ENCODE data around the gene MEF2A. TPM values are rescaled to one million over a fixed set of nuclear protein-coding genes. Genes with fewer than 3 reads are reported as not detected.

The MEF2A gene
- total and polyA plus RNA-seq, 10 of the 15 experiments (the other 5 are each of a cell fraction or from before 2014, with no cell fraction given), result 7.2 to 46.7 (median 35.9) TPM

- peak in 1 of 2 experiments; percentile 83; a peak in 2 of 4 replicates for TF ChIP-seq ETV6 (conservative IDR thresholded peaks at IDR 0.05 in 1 of 2, IDR thresholded peaks at IDR 0.05 in 1 of 2; ENCODE audit: borderline replicate concordance in 1 of 2, low read depth in 1 of 2)
- TF ChIP-seq JUND (IDR thresholded peaks at IDR 0.05; ENCODE audit: low read depth, low read length), result no peak
- TF ChIP-seq TAF1 (IDR thresholded peaks at IDR 0.05; ENCODE audit: borderline replicate concordance, low read depth, low read length), result no peak
- TF ChIP-seq, protein P1, sequence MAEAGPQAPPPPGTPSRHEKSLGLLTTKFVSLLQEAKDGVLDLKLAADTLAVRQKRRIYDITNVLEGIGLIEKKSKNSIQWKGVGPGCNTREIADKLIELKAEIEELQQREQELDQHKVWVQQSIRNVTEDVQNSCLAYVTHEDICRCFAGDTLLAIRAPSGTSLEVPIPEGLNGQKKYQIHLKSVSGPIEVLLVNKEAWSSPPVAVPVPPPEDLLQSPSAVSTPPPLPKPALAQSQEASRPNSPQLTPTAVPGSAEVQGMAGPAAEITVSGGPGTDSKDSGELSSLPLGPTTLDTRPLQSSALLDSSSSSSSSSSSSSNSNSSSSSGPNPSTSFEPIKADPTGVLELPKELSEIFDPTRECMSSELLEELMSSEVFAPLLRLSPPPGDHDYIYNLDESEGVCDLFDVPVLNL (IDR thresholded peaks at IDR 0.05; ENCODE audit: low read depth, low read length), result no peak
- TF ChIP-seq, protein P2, sequence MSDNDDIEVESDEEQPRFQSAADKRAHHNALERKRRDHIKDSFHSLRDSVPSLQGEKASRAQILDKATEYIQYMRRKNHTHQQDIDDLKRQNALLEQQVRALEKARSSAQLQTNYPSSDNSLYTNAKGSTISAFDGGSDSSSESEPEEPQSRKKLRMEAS (IDR thresholded peaks at IDR 0.05; ENCODE audit: low read depth, low read length), result no peak
- TF ChIP-seq RELA (IDR thresholded peaks at IDR 0.05; ENCODE audit: borderline replicate concordance, partially characterized antibody), result no peak
- TF ChIP-seq ZBTB40 (IDR thresholded peaks at IDR 0.05; ENCODE audit: borderline replicate concordance), result no peak; the same call in 1 of the 2 replicates
- TF ChIP-seq, protein P3, sequence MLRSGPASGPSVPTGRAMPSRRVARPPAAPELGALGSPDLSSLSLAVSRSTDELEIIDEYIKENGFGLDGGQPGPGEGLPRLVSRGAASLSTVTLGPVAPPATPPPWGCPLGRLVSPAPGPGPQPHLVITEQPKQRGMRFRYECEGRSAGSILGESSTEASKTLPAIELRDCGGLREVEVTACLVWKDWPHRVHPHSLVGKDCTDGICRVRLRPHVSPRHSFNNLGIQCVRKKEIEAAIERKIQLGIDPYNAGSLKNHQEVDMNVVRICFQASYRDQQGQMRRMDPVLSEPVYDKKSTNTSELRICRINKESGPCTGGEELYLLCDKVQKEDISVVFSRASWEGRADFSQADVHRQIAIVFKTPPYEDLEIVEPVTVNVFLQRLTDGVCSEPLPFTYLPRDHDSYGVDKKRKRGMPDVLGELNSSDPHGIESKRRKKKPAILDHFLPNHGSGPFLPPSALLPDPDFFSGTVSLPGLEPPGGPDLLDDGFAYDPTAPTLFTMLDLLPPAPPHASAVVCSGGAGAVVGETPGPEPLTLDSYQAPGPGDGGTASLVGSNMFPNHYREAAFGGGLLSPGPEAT (IDR thresholded peaks at IDR 0.05; ENCODE audit: low read depth), result peak; percentile 62; the same call in 1 of the 2 replicates
- peak; percentile 43; the same call in 1 of the 2 replicates for TF ChIP-seq FOXM1 (IDR thresholded peaks at IDR 0.05; ENCODE audit: low read depth, low read length)
- TF ChIP-seq NFYB (IDR thresholded peaks at IDR 0.05; ENCODE audit: insufficient read depth, low read depth, low read length), result 0 out of 2 replicates have a peak, but pooled peaks have one; percentile 8
- TF ChIP-seq ZZZ3 (IDR thresholded peaks at IDR 0.05; ENCODE audit: control insufficient read depth, insufficient read length, low read depth), result no peak
- no peak for TF ChIP-seq CHD1 (IDR thresholded peaks at IDR 0.05; ENCODE audit: low read depth, low read length)
- TF ChIP-seq CREB1 (IDR thresholded peaks at IDR 0.05; ENCODE audit: low read depth), result 0 out of 2 replicates have a peak, but pooled peaks have one; percentile 48
- TF ChIP-seq NR2F1 (conservative IDR thresholded peaks at IDR 0.05), result no peak
- TF ChIP-seq, protein P4, sequence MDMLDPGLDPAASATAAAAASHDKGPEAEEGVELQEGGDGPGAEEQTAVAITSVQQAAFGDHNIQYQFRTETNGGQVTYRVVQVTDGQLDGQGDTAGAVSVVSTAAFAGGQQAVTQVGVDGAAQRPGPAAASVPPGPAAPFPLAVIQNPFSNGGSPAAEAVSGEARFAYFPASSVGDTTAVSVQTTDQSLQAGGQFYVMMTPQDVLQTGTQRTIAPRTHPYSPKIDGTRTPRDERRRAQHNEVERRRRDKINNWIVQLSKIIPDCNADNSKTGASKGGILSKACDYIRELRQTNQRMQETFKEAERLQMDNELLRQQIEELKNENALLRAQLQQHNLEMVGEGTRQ (IDR thresholded peaks at IDR 0.05; ENCODE audit: borderline replicate concordance, low read depth, low read length), result no peak
- no peak for TF ChIP-seq ELK1 (IDR thresholded peaks at IDR 0.05; ENCODE audit: low read depth, low read length)
- TF ChIP-seq, protein P5, sequence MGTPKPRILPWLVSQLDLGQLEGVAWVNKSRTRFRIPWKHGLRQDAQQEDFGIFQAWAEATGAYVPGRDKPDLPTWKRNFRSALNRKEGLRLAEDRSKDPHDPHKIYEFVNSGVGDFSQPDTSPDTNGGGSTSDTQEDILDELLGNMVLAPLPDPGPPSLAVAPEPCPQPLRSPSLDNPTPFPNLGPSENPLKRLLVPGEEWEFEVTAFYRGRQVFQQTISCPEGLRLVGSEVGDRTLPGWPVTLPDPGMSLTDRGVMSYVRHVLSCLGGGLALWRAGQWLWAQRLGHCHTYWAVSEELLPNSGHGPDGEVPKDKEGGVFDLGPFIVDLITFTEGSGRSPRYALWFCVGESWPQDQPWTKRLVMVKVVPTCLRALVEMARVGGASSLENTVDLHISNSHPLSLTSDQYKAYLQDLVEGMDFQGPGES (IDR thresholded peaks at IDR 0.05), result no peak
- TF ChIP-seq BCL11A (IDR thresholded peaks at IDR 0.05; ENCODE audit: low read depth, low read length), result peak; percentile 59; the same call in 1 of the 2 replicates
- TF ChIP-seq KDM1A (IDR thresholded peaks at IDR 0.05; ENCODE audit: borderline replicate concordance), result no peak
- TF ChIP-seq BACH1 (IDR thresholded peaks at IDR 0.05; ENCODE audit: borderline replicate concordance), result peak; percentile 48; the same call in 1 of the 2 replicates
Measured at GRCh38 chr15:99631255-99631654, 65.5 kb downstream of the MEF2A start (continued).
